Activated CD4-positive, alpha-beta T cell treated with anti-CD3 and anti-CD28 coated beads, Interleukin-2, amount 50 U/mL, for 4 hours (primary cell): ENCODE data around the gene L2HGDH.
"Not testable (repeated sequence)": the region's sequence is repeated elsewhere in the genome, so short reads cannot be mapped to it uniquely, and the experiment has no call there.

Source experiments
- DNase-seq, 2 experiments: peaks; one replicate each; pipeline ENCODE4 v3.0.0-alpha.2; 2020

Gene L2HGDH

GRCh38 chr14:50311972-50312733, at the start of gene L2HGDH, which contains the start of gene DMAC2L:
TSS of gene L2HGDH (minus strand) at chr14:50312229. CDS start at chr14:50312150, 79 bp downstream.
TSS of gene DMAC2L (plus strand) at chr14:50312324. CDS start at chr14:50321488, 9,164 bp downstream.
- DNase-seq = peak; percentile 78

GRCh38 chr14:50360851-50361250, 48.8 kb upstream of the L2HGDH start:
- no peak for DNase-seq

DNA sequence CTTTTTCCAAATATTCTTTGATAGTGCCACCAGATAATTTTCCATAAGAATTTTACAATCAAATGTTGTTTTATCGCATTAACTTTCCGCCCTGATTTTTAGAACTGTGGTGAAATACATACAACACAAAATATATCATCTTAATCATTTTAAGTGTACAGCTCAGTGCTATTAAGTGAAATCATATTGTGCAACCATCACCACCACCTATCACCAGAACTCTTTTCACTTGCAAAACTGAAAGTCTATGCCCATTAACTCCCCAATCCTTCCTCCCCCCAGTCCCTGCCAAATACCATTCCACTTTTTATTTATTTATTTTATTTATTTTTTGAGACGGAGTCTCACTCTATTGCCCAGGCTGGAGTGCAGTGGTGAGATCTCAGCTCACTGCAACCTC, 48.1 kb upstream of the L2HGDH start:
- DNase-seq = no peak

DNA sequence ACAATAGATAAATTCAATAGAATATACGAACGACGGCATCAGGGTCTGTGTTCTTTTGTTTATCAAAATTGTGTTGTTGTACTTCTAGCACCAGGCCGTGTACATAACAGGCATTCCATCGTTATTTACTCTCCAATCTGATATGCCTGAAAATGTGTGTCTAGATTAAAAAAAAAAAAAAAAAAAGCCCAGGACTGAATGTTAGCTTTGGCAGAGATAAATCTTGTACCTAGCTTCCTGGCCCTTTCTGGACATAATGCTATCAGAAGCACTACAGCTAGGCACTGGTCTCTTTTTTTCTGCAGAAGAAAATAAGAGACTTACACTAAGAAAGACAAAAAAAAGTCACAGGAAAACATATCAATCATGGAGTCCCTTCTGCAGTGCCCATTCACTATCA, 47.6 kb upstream of the L2HGDH start:
- no peak for DNase-seq

GRCh38 chr14:50357753-50358395, 45.8 kb upstream of the L2HGDH start:
- DNase-seq = no peak

DNA sequence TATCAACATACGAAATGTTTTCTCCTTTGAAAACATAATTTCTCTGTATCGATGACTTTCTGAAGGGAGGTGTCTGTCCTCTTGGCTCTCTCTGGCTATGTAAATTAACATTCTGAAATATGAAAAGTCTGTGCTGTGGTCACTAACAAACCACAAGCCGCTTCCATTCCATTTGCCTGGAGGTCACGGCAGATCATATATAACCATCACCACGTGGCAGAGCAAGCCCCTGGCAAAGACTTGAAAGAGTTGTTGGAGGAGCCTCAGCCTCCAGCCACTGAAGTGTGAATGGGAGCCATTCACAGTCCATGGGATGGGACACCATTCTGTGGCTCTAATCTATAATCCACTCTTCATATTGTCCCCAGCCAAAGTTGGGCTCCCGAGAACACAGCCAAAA, 45.1 kb upstream of the L2HGDH start:
- no peak for DNase-seq

DNA sequence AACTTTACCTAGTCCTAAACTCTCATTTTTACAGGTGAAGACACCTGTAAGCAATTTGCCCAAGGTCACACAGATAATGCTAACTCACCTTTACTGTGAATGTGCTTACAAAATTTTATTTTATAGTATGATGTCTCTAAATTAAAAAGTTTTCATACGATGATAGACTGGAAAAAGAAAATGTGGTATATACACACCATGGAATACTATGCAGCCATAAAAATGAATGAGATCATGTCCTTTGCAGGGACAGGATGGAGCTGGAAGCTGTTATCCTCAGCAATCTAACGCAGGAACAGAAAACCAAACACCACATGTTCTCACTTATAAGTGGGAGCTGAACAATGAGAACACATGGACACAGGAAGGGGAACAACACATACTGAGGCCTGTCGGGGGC, 44.3 kb upstream of the L2HGDH start:
- not testable (repeated sequence) for DNase-seq

GRCh38 chr14:50355692-50356091, 43.7 kb upstream of the L2HGDH start:
- no peak for DNase-seq

DNA sequence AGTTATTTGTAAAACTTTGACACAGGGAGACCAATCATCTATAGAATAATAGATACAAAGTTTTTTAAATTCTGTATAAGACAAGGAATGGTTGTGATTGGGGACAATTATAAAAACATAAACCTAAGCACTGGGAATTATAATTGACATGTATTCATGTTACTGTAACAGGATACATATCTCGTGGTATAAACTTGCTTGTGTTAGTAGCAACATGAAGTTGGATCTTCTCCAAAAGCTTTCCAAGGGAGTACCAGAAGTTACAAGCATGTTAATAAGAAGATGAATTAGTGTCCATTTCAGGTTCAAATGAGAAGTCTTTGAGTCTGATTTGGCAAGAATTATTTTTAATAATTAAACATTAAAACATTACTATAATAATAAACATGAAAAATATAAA, 42.5 kb upstream of the L2HGDH start:
- DNase-seq = no peak

DNA sequence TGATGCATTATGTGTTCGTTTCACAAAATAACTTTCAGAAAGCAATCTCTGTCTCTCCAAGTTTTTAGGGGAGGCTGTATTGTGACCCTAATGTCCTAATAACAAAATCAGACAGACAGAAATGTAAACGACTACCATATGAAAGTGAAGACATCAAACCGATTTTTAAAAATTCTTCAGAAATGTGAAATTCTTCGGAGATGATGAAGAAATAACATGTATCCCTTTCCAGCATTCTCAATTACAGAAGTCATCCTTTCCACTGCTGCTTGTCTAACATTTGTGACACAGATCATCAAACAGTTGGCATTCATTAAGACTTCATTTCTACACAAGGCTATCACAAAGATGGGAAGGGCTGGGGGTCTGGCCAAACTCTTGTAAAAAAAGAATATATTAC, 41.1 kb upstream of the L2HGDH start:
- DNase-seq = no peak

GRCh38 chr14:50352584-50352983, 40.6 kb upstream of the L2HGDH start:
- DNase-seq = no peak

DNA sequence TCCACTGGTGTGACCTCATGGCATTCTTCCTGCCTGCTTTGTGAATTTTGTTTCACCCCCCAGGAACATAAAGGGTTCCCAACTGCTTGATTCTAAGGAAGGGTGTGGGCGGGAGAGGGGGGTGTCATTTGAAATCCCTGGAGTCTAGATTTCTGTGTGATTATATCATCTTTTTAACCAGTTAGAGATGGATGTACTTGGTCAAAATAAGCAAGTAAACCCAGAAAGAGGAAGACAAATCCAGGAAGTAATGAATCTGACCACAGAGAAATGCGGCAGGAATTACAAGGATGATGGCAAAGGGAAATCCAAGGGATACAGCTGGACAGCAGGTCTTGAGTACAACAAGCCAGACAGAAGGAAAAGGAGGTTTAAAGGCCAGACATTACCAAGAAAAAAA, 38.9 kb upstream of the L2HGDH start:
- no peak for DNase-seq

- DNase-seq = no peak
Observed at GRCh38 chr14:50348933-50349332, 36.9 kb upstream of the L2HGDH start.

DNA sequence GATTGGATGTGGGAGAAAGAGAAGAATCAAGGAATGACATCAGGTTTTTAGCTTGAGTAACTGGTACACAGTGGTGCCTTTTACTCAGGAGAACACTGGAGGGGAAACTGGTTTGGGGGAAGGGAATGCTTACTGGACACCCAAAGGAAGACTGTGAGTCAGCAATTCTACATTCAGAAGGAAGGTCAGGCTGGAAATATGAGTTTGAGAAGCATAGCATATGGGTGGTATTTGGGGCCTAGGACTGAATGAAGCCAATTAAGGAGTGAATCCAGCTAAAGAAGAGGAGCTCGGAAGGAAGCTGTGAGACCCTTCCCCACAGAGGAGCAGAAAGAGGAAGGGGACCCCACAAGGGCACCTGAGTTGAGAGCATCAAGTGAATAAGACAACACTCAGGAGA, 35.5 kb upstream of the L2HGDH start:
- DNase-seq = no peak

GRCh38 chr14:50345846-50346422, 33.9 kb upstream of the L2HGDH start:
- DNase-seq = no peak

DNA sequence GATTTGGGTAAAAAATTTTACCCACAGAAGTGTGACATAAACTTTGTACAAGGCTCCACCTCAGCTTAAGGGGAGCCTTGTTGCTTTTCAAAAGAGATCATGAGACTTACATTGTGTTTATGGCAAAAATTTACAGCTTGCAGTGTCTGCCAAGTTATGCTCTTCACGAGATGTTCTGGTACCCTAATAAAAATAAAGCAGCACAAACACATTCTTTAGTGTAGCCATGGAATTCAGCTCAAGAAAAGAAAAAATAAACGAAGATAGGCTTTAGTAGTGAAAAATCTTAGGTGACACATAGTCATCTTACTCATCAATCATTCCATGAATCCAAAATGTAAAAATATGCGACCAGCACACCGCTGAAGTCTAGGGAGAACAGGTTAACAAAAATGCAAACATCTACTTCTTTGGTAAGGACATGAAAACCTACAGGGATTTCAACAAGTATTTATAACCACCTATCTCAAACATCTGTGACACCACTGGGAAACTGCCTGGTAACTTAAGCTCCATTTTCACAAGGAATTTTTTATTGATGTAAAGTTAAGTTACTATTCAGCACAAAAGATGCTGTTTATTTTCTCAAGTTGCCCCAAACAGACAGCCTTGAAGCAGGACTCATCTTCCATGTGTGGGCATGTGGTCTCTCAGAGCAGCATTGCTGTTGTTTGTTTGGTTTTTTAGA, 33.0 kb upstream of the L2HGDH start:
- DNase-seq = no peak

- peak; percentile 43 to 47 for DNase-seq
Observed at GRCh38 chr14:50344116-50344775, 32.2 kb upstream of the L2HGDH start.

GRCh38 chr14:50343434-50343833, 31.4 kb upstream of the L2HGDH start:
- DNase-seq = no peak

DNA sequence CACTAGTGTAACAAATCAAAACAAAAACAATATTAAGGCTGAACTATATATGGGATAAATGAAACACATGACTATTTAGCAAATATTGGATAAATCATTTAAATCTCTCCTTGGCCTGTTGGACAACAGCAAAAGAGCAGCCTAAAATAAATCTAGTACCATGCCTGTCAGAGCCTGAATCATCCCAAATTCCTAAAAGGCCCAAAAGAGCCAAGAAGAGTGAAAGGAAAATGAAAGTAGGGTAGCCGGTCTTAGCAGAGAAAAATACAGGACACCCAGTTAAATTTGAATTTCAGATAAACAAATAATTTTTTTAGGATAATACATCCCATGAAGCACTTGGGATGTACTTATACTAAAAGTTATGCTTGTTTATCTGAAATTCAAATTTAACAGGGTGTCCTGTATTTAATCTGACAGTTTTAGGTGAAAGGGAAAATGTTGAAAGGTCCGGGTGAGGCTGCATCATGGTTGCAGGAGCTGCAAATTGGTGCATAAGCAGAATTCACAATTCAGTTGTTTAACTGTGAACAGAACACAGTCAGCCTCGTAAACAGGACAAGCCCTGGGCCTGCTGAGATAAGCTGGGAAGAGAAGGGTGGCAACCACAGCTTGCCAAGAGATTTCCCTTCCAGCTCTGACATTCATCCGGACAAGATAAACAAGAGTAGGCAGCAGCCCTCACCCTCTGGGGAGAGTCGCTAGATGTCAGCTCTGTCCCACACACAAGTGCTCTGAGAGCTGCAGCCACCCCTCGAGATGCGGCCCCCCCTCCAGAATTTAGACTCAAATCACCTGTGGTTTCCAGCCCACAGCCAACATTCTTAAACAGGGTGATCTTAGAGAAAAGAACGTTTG, 30.4 kb upstream of the L2HGDH start:
- DNase-seq = peak; percentile 10 to 13

- no peak for DNase-seq
Observed at GRCh38 chr14:50340963-50341362, 28.9 kb upstream of the L2HGDH start.

DNA sequence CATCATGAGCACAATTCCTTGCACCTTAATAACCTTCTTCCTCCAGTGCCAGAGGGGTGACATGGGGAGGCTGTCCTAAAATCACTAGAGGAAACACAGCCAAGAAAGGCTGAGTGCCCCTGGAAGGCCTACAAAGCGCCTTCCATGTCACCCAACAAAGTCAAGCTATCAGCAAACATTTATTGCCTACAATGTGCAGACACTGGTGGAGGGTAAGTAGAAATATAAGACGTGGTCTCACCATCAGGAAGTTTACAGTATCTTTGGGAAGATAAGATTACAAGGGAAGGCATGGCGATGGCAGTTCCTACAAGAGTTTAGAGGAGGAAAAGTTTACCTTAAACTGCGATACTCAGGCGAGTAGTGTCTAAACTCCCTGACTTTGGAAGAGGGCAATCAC, 28.0 kb upstream of the L2HGDH start:
- DNase-seq = no peak
